HEK293 (cell line): Measurements from ENCODE around the gene EPHX1.

Experiments used
- CTCF ChIA-PET: fragments of 350-600 bp; formaldehyde crosslinking; extraction: SDS; loops from one replicate; lab custom pipeline; 2021; ENCODE audit warnings: antibody characterized with exemption; lab: Yijun Ruan, JAX
- POLR2A ChIA-PET: fragments of 300-600 bp; formaldehyde crosslinking; extraction: SDS; loops from one replicate; lab custom pipeline; 2020; ENCODE audit warnings: antibody characterized with exemption, inconsistent platforms; lab: Yijun Ruan, JAX
- H3K27ac ChIP-seq: fragments of 200-500 bp; sonication (Bioruptor generic); 2 replicates; pipeline ENCODE4 v1.5.1; 2014; ENCODE audit warnings: low read depth, low read length, control low read depth, inconsistent platforms; ENCODE audit errors: extremely low read depth
- H3K36me3 ChIP-seq, 2 experiments: fragments of 200-500 bp in 1 of 2; sonication (Bioruptor generic) in 1 of 2; 1 replicate in 1 of 2; 2 replicates in 1 of 2; pipeline ENCODE4 v1.5.1; 2014 to 2017; ENCODE audit warnings: inconsistent platforms in 2 of 2, low read length in 2 of 2; ENCODE audit not compliant: control insufficient read depth in 2 of 2, insufficient read depth in 1 of 2
- H3K4me1 ChIP-seq: fragments of 200-500 bp; sonication (Bioruptor generic); 2 replicates; pipeline ENCODE4 v1.5.1; 2014; ENCODE audit warnings: mild to moderate bottlenecking, low read length, inconsistent platforms; ENCODE audit not compliant: control insufficient read depth, insufficient read depth
- H3K4me3 ChIP-seq: 2 replicates; pipeline ENCODE4 v1.5.1; 2011; ENCODE audit warnings: low read depth, mild to moderate bottlenecking, control low read depth, low read length, moderate library complexity
- H3K9me3 ChIP-seq: fragments of 200-500 bp; sonication (Bioruptor generic); 2 replicates; pipeline ENCODE4 v1.5.1; 2014; ENCODE audit warnings: low read depth, low read length, inconsistent platforms; ENCODE audit not compliant: control insufficient read depth, insufficient read depth
- INSM2 ChIP-seq: fragments of 450-650 bp; formaldehyde crosslinking; IDR thresholded peaks from 2 replicates; pipeline ENCODE4 v1.5.1; 2016; ENCODE audit warnings: missing biosample characterization, missing genetic modification characterization
- MYNN ChIP-seq: fragments of 450-650 bp; formaldehyde crosslinking; IDR thresholded peaks from 2 replicates; pipeline ENCODE4 v1.5.1; 2016; ENCODE audit warnings: missing biosample characterization, missing genetic modification characterization, borderline replicate concordance
- OSR2 ChIP-seq: fragments of 450-650 bp; formaldehyde crosslinking; IDR thresholded peaks from 2 replicates; pipeline ENCODE4 v1.5.1; 2016; ENCODE audit warnings: missing biosample characterization, missing genetic modification characterization
- RBAK ChIP-seq: fragments of 450-650 bp; formaldehyde crosslinking; IDR thresholded peaks from 2 replicates; pipeline ENCODE4 v1.5.1; 2016; ENCODE audit warnings: missing biosample characterization, missing genetic modification characterization
- SCRT1 ChIP-seq: fragments of 450-650 bp; formaldehyde crosslinking; IDR thresholded peaks from 2 replicates; pipeline ENCODE4 v1.5.1; 2016; ENCODE audit warnings: missing biosample characterization, missing genetic modification characterization, borderline replicate concordance
- ZBTB1 ChIP-seq: fragments of 450-650 bp; formaldehyde crosslinking; IDR thresholded peaks from 2 replicates; pipeline ENCODE4 v1.5.1; 2016; ENCODE audit warnings: missing biosample characterization, missing genetic modification characterization
- ZNF133 ChIP-seq: fragments of 450-650 bp; formaldehyde crosslinking; IDR thresholded peaks from 2 replicates; pipeline ENCODE4 v1.5.1; 2016; ENCODE audit warnings: missing biosample characterization, missing genetic modification characterization
- ZNF37A ChIP-seq: fragments of 450-650 bp; IDR thresholded peaks from 2 replicates; pipeline ENCODE4 v1.5.1; 2018; ENCODE audit warnings: missing biosample characterization, missing genetic modification characterization
- ZNF416 ChIP-seq: fragments of 450-650 bp; formaldehyde crosslinking; IDR thresholded peaks from 2 replicates; pipeline ENCODE4 v1.5.1; 2016; ENCODE audit warnings: missing biosample characterization, missing genetic modification characterization
- ZNF488 ChIP-seq: fragments of 450-650 bp; formaldehyde crosslinking; IDR thresholded peaks from 2 replicates; pipeline ENCODE4 v1.5.1; 2016; ENCODE audit warnings: missing biosample characterization, missing genetic modification characterization
- ZNF548 ChIP-seq: fragments of 450-650 bp; formaldehyde crosslinking; IDR thresholded peaks from 2 replicates; pipeline ENCODE4 v1.5.1; 2016; ENCODE audit warnings: missing biosample characterization, missing genetic modification characterization
- ZNF560 ChIP-seq: fragments of 450-650 bp; formaldehyde crosslinking; IDR thresholded peaks from 2 replicates; pipeline ENCODE4 v1.5.1; 2017; ENCODE audit warnings: missing biosample characterization, missing genetic modification characterization, borderline replicate concordance
- ZNF621 ChIP-seq: fragments of 450-650 bp; formaldehyde crosslinking; IDR thresholded peaks from 2 replicates; pipeline ENCODE4 v1.5.1; 2017; ENCODE audit warnings: missing biosample characterization, missing genetic modification characterization
- ZNF624 ChIP-seq: fragments of 450-650 bp; formaldehyde crosslinking; IDR thresholded peaks from 2 replicates; pipeline ENCODE4 v1.5.1; 2017; ENCODE audit warnings: missing biosample characterization, missing genetic modification characterization
- ZNF654 ChIP-seq: fragments of 450-650 bp; formaldehyde crosslinking; IDR thresholded peaks from 2 replicates; pipeline ENCODE4 v1.5.1; 2016; ENCODE audit warnings: low read depth, missing biosample characterization, missing genetic modification characterization
- ZNF664 ChIP-seq: fragments of 450-650 bp; formaldehyde crosslinking; IDR thresholded peaks from 2 replicates; pipeline ENCODE4 v1.5.1; 2016; ENCODE audit warnings: missing biosample characterization, missing genetic modification characterization
- ZNF670 ChIP-seq: fragments of 450-650 bp; formaldehyde crosslinking; IDR thresholded peaks from 2 replicates; pipeline ENCODE4 v1.5.1; 2016; ENCODE audit warnings: missing biosample characterization, missing genetic modification characterization, low read depth
- ZNF785 ChIP-seq: fragments of 450-650 bp; formaldehyde crosslinking; IDR thresholded peaks from 2 replicates; pipeline ENCODE4 v1.5.1; 2016; ENCODE audit warnings: missing biosample characterization, missing genetic modification characterization
- TF ChIP-seq, protein P1 (sequence below): fragments of 450-650 bp; formaldehyde crosslinking; IDR thresholded peaks from 2 replicates; pipeline ENCODE4 v1.5.1; 2016; ENCODE audit warnings: missing biosample characterization, missing genetic modification characterization
- TF ChIP-seq, protein P2 (sequence below): fragments of 450-650 bp; formaldehyde crosslinking; IDR thresholded peaks from 2 replicates; pipeline ENCODE4 v1.5.1; 2016; ENCODE audit warnings: missing biosample characterization, missing genetic modification characterization
- TF ChIP-seq, protein P3 (sequence below): fragments of 450-650 bp; formaldehyde crosslinking; IDR thresholded peaks from 2 replicates; pipeline ENCODE4 v1.5.1; 2016; ENCODE audit warnings: missing biosample characterization, missing genetic modification characterization
- TF ChIP-seq, protein P4 (sequence below): fragments of 450-650 bp; formaldehyde crosslinking; IDR thresholded peaks from 2 replicates; pipeline ENCODE4 v1.5.1; 2016; ENCODE audit warnings: missing biosample characterization, missing genetic modification characterization, borderline replicate concordance

Gene EPHX1

GRCh38 chr1:225883616-225884265 is 73.8 kb downstream of the EPHX1 start:
- no peak overlapping the region for H3K27ac ChIP-seq
- H3K36me3 ChIP-seq = peaks cover 0 to 2% of the 10 kb centered on the region in 2 experiments; a peak in 1 of 3 replicates
- no peaks in the 10 kb centered on the region for H3K9me3 ChIP-seq
- no peaks in the 10 kb centered on the region; the same call in 1 of the 2 replicates for H3K4me1 ChIP-seq
- no peak overlapping the region for H3K4me3 ChIP-seq
- ChIA-PET CTCF (interaction anchor here (0.6 to 2.2 kb wide), 9 partner anchors 17 to 409 kb away, joined by 3 to 13 read pairs (median 5); no protein-coding TSS in a partner anchor), POLR2A (interaction anchor here (0.6 to 3.6 kb wide), 14 partner anchors 10 to 179 kb away, joined by 3 to 31 read pairs (median 7); partner anchors contain the start of genes H3-3A, PYCR2 and SRP9)
- TF ChIP-seq, protein P1, sequence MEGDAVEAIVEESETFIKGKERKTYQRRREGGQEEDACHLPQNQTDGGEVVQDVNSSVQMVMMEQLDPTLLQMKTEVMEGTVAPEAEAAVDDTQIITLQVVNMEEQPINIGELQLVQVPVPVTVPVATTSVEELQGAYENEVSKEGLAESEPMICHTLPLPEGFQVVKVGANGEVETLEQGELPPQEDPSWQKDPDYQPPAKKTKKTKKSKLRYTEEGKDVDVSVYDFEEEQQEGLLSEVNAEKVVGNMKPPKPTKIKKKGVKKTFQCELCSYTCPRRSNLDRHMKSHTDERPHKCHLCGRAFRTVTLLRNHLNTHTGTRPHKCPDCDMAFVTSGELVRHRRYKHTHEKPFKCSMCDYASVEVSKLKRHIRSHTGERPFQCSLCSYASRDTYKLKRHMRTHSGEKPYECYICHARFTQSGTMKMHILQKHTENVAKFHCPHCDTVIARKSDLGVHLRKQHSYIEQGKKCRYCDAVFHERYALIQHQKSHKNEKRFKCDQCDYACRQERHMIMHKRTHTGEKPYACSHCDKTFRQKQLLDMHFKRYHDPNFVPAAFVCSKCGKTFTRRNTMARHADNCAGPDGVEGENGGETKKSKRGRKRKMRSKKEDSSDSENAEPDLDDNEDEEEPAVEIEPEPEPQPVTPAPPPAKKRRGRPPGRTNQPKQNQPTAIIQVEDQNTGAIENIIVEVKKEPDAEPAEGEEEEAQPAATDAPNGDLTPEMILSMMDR (tag by site-specific recombination) = peak; percentile 41; the same call in 1 of the 2 replicates
- TF ChIP-seq, protein P2, sequence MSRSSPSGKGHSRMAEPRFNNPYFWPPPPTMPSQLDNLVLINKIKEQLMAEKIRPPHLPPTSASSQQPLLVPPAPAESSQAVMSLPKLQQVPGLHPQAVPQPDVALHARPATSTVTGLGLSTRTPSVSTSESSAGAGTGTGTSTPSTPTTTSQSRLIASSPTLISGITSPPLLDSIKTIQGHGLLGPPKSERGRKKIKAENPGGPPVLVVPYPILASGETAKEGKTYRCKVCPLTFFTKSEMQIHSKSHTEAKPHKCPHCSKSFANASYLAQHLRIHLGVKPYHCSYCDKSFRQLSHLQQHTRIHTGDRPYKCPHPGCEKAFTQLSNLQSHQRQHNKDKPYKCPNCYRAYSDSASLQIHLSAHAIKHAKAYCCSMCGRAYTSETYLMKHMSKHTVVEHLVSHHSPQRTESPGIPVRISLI (tag by site-specific recombination) = peak; percentile 96
- no peak for TF ChIP-seq ZNF133 (tag by site-specific recombination)
- TF ChIP-seq, all 188 proteins: peak for 2

DNA sequence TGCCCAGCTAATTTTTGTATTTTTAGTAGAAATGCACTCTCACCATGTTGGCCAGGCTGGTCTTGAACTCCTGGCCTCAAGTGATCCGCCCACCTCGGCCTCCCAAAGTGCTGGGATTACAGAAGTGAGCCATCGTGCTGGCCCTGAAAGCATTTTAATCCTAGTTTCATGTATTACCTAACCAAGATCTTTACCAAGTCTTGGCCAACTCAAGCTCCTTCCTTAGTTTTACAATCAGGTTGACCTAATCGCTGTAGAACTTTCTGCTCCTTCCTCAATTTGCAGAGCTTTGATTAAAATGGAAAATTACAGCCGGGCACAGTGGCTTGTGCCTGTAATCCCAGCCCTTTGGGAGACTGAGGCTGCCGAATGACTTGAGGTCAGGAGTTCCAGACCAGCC is 75.4 kb downstream of the EPHX1 start:
- H3K36me3 ChIP-seq = no peaks in the 10 kb centered on the region
- TF ChIP-seq ZNF664 (no peak), ZNF416 (tag by site-specific recombination) (no peak), ZNF488 (tag by site-specific recombination) (no peak), OSR2 (tag by site-specific recombination) (no peak), RBAK (no peak), ZNF560 (no peak), ZNF785 (no peak), ZNF37A (tag by site-specific recombination) (no peak), ZNF548 (tag by site-specific recombination) (no peak), SCRT1 (tag by site-specific recombination) (no peak), ZNF624 (tag by site-specific recombination) (no peak), ZNF654 (tag by site-specific recombination) (no peak), ZNF621 (tag by site-specific recombination) (no peak), MYNN (tag by site-specific recombination) (no peak), ZBTB1 (no peak), INSM2 (no peak), ZNF670 (tag by site-specific recombination) (no peak)
- TF ChIP-seq, protein P3, sequence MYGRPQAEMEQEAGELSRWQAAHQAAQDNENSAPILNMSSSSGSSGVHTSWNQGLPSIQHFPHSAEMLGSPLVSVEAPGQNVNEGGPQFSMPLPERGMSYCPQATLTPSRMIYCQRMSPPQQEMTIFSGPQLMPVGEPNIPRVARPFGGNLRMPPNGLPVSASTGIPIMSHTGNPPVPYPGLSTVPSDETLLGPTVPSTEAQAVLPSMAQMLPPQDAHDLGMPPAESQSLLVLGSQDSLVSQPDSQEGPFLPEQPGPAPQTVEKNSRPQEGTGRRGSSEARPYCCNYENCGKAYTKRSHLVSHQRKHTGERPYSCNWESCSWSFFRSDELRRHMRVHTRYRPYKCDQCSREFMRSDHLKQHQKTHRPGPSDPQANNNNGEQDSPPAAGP = no peak
- TF ChIP-seq, protein P4, sequence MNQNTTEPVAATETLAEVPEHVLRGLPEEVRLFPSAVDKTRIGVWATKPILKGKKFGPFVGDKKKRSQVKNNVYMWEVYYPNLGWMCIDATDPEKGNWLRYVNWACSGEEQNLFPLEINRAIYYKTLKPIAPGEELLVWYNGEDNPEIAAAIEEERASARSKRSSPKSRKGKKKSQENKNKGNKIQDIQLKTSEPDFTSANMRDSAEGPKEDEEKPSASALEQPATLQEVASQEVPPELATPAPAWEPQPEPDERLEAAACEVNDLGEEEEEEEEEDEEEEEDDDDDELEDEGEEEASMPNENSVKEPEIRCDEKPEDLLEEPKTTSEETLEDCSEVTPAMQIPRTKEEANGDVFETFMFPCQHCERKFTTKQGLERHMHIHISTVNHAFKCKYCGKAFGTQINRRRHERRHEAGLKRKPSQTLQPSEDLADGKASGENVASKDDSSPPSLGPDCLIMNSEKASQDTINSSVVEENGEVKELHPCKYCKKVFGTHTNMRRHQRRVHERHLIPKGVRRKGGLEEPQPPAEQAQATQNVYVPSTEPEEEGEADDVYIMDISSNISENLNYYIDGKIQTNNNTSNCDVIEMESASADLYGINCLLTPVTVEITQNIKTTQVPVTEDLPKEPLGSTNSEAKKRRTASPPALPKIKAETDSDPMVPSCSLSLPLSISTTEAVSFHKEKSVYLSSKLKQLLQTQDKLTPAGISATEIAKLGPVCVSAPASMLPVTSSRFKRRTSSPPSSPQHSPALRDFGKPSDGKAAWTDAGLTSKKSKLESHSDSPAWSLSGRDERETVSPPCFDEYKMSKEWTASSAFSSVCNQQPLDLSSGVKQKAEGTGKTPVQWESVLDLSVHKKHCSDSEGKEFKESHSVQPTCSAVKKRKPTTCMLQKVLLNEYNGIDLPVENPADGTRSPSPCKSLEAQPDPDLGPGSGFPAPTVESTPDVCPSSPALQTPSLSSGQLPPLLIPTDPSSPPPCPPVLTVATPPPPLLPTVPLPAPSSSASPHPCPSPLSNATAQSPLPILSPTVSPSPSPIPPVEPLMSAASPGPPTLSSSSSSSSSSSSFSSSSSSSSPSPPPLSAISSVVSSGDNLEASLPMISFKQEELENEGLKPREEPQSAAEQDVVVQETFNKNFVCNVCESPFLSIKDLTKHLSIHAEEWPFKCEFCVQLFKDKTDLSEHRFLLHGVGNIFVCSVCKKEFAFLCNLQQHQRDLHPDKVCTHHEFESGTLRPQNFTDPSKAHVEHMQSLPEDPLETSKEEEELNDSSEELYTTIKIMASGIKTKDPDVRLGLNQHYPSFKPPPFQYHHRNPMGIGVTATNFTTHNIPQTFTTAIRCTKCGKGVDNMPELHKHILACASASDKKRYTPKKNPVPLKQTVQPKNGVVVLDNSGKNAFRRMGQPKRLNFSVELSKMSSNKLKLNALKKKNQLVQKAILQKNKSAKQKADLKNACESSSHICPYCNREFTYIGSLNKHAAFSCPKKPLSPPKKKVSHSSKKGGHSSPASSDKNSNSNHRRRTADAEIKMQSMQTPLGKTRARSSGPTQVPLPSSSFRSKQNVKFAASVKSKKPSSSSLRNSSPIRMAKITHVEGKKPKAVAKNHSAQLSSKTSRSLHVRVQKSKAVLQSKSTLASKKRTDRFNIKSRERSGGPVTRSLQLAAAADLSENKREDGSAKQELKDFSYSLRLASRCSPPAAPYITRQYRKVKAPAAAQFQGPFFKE (tag by site-specific recombination) = no peak
- TF ChIP-seq, all 188 proteins: peak for 0
- Histone ChIP-seq H3K4me1 (no peaks in the 10 kb centered on the region), H3K4me3 (no peak overlapping the region), H3K27ac (no peak overlapping the region), H3K9me3 (no peaks in the 10 kb centered on the region)
- CTCF ChIA-PET = interaction anchor here (0.6 to 2.9 kb wide), 6 partner anchors 12 to 121 kb away, joined by 3 to 12 read pairs (median 4); no protein-coding TSS in a partner anchor
- POLR2A ChIA-PET = no interaction called here
